MM.1S (cell line): Measurements from ENCODE around the gene TNRC6C.

Experiments
- EZH2 ChIP-seq: fragments of 300-600 bp; sonication (generic); optimal IDR thresholded peaks from 2 replicates; pipeline ENCODE3; 2017; ENCODE audit warnings: low read depth, mild to moderate bottlenecking, antibody characterized with exemption, low read length, mixed read lengths
- EZH2phosphoT487 ChIP-seq: fragments of 300-600 bp; sonication (generic); IDR thresholded peaks from 2 replicates; pipeline ENCODE4 v1.6.1; 2018; ENCODE audit warnings: antibody characterized with exemption, low read length
- TF ChIP-seq, protein P1 (sequence below): fragments of 300-600 bp; sonication (generic); IDR thresholded peaks from 2 replicates; pipeline ENCODE4 v1.5.1; 2016; ENCODE audit warnings: antibody characterized with exemption, low read length, mixed read lengths

DNA sequence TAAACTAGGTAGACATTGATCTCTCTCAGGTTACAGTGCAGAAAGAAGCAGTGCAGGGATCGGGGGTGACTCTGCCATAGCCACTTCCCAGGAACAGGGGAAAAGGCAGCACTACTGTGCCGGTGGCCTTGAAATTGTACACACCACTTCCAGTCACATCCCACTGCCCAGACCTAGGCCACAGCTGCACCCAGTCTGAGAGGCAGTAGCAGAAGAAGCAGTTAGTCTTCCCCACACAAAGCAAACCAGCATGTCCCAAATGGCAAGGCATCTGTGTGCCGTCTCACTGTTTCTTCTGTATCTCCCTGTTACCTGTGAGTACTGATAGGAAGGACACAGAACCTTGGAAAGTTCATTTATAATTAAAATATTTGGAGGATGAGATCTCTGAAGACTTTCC is 123.0 kb downstream of the TNRC6C start:
- TF ChIP-seq, protein P1, sequence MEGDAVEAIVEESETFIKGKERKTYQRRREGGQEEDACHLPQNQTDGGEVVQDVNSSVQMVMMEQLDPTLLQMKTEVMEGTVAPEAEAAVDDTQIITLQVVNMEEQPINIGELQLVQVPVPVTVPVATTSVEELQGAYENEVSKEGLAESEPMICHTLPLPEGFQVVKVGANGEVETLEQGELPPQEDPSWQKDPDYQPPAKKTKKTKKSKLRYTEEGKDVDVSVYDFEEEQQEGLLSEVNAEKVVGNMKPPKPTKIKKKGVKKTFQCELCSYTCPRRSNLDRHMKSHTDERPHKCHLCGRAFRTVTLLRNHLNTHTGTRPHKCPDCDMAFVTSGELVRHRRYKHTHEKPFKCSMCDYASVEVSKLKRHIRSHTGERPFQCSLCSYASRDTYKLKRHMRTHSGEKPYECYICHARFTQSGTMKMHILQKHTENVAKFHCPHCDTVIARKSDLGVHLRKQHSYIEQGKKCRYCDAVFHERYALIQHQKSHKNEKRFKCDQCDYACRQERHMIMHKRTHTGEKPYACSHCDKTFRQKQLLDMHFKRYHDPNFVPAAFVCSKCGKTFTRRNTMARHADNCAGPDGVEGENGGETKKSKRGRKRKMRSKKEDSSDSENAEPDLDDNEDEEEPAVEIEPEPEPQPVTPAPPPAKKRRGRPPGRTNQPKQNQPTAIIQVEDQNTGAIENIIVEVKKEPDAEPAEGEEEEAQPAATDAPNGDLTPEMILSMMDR = no peak
- no peak for TF ChIP-seq EZH2
- TF ChIP-seq EZH2phosphoT487 = no peak
